HEK293 (cell line): Measurements from ENCODE around the gene CKAP2L.

ENCODE experiments used
- CTCF ChIA-PET: fragments of 350-600 bp; formaldehyde crosslinking; extraction: SDS; loops from one replicate; lab custom pipeline; 2021; ENCODE audit warnings: antibody characterized with exemption; lab: Yijun Ruan, JAX
- POLR2A ChIA-PET: fragments of 300-600 bp; formaldehyde crosslinking; extraction: SDS; loops from one replicate; lab custom pipeline; 2020; ENCODE audit warnings: antibody characterized with exemption, inconsistent platforms; lab: Yijun Ruan, JAX
- H3K27ac ChIP-seq: fragments of 200-500 bp; sonication (Bioruptor generic); 2 replicates; pipeline ENCODE4 v1.5.1; 2014; ENCODE audit warnings: low read depth, low read length, control low read depth, inconsistent platforms; ENCODE audit errors: extremely low read depth
- H3K36me3 ChIP-seq, 2 experiments: fragments of 200-500 bp in 1 of 2; sonication (Bioruptor generic) in 1 of 2; 1 replicate in 1 of 2; 2 replicates in 1 of 2; pipeline ENCODE4 v1.5.1; 2014 to 2017; ENCODE audit warnings: inconsistent platforms in 2 of 2, low read length in 2 of 2; ENCODE audit not compliant: control insufficient read depth in 2 of 2, insufficient read depth in 1 of 2
- H3K4me1 ChIP-seq: fragments of 200-500 bp; sonication (Bioruptor generic); 2 replicates; pipeline ENCODE4 v1.5.1; 2014; ENCODE audit warnings: mild to moderate bottlenecking, low read length, inconsistent platforms; ENCODE audit not compliant: control insufficient read depth, insufficient read depth
- H3K4me3 ChIP-seq: 2 replicates; pipeline ENCODE4 v1.5.1; 2011; ENCODE audit warnings: low read depth, mild to moderate bottlenecking, control low read depth, low read length, moderate library complexity
- H3K9me3 ChIP-seq: fragments of 200-500 bp; sonication (Bioruptor generic); 2 replicates; pipeline ENCODE4 v1.5.1; 2014; ENCODE audit warnings: low read depth, low read length, inconsistent platforms; ENCODE audit not compliant: control insufficient read depth, insufficient read depth
- GFI1B ChIP-seq: fragments of 450-650 bp; formaldehyde crosslinking; IDR thresholded peaks from 2 replicates; pipeline ENCODE4 v1.5.1; 2016; ENCODE audit warnings: missing biosample characterization, missing genetic modification characterization
- HIC1 ChIP-seq: fragments of 450-650 bp; formaldehyde crosslinking; IDR thresholded peaks from 2 replicates; pipeline ENCODE4 v1.5.1; 2016; ENCODE audit warnings: missing biosample characterization, missing genetic modification characterization
- SCRT2 ChIP-seq: fragments of 450-650 bp; formaldehyde crosslinking; IDR thresholded peaks from 2 replicates; pipeline ENCODE4 v1.5.1; 2016; ENCODE audit warnings: missing biosample characterization, missing genetic modification characterization
- ZBTB10 ChIP-seq: fragments of 450-650 bp; formaldehyde crosslinking; IDR thresholded peaks from 2 replicates; pipeline ENCODE4 v1.5.1; 2016; ENCODE audit warnings: missing biosample characterization, missing genetic modification characterization
- ZBTB20 ChIP-seq: fragments of 450-650 bp; formaldehyde crosslinking; IDR thresholded peaks from 2 replicates; pipeline ENCODE4 v1.5.1; 2016; ENCODE audit warnings: missing biosample characterization, missing genetic modification characterization
- ZBTB48 ChIP-seq: fragments of 450-650 bp; formaldehyde crosslinking; IDR thresholded peaks from 2 replicates; pipeline ENCODE4 v1.5.1; 2016; ENCODE audit warnings: missing biosample characterization, missing genetic modification characterization
- ZFHX2 ChIP-seq: fragments of 450-650 bp; formaldehyde crosslinking; conservative IDR thresholded peaks from 2 replicates; pipeline ENCODE4 v1.5.1; 2016; ENCODE audit warnings: missing biosample characterization, missing genetic modification characterization
- ZNF121 ChIP-seq: fragments of 450-650 bp; formaldehyde crosslinking; IDR thresholded peaks from 2 replicates; pipeline ENCODE4 v1.5.1; 2016; ENCODE audit warnings: missing biosample characterization, missing genetic modification characterization
- ZNF221 ChIP-seq: fragments of 450-650 bp; formaldehyde crosslinking; IDR thresholded peaks from 2 replicates; pipeline ENCODE4 v1.5.1; 2017; ENCODE audit warnings: missing biosample characterization, missing genetic modification characterization, borderline replicate concordance
- ZNF404 ChIP-seq: fragments of 450-650 bp; formaldehyde crosslinking; IDR thresholded peaks from 2 replicates; pipeline ENCODE4 v1.5.1; 2017; ENCODE audit warnings: missing biosample characterization, missing genetic modification characterization
- ZNF48 ChIP-seq: fragments of 450-650 bp; formaldehyde crosslinking; IDR thresholded peaks from 2 replicates; pipeline ENCODE4 v1.5.1; 2016; ENCODE audit warnings: missing biosample characterization, missing genetic modification characterization
- ZNF571 ChIP-seq: fragments of 450-650 bp; formaldehyde crosslinking; IDR thresholded peaks from 2 replicates; pipeline ENCODE4 v1.5.0; 2017; ENCODE audit warnings: missing biosample characterization, missing genetic modification characterization
- ZNF624 ChIP-seq: fragments of 450-650 bp; formaldehyde crosslinking; IDR thresholded peaks from 2 replicates; pipeline ENCODE4 v1.5.1; 2017; ENCODE audit warnings: missing biosample characterization, missing genetic modification characterization
- ZNF776 ChIP-seq: fragments of 450-650 bp; formaldehyde crosslinking; IDR thresholded peaks from 2 replicates; pipeline ENCODE4 v1.5.0; 2017; ENCODE audit warnings: missing biosample characterization, missing genetic modification characterization, borderline replicate concordance
- ZXDB ChIP-seq: fragments of 450-650 bp; formaldehyde crosslinking; IDR thresholded peaks from 2 replicates; pipeline ENCODE4 v1.5.1; 2016; ENCODE audit warnings: missing biosample characterization, missing genetic modification characterization
- TF ChIP-seq, protein P1 (sequence below): fragments of 450-650 bp; formaldehyde crosslinking; IDR thresholded peaks from 2 replicates; pipeline ENCODE4 v1.5.1; 2016; ENCODE audit warnings: missing biosample characterization, missing genetic modification characterization
- TF ChIP-seq, protein P2 (sequence below): fragments of 450-650 bp; formaldehyde crosslinking; IDR thresholded peaks from 2 replicates; pipeline ENCODE4 v1.5.1; 2016; ENCODE audit warnings: missing biosample characterization, missing genetic modification characterization

Gene CKAP2L

GRCh38 chr2:112795774-112796173 is 31.4 kb upstream of the CKAP2L start:
- ChIA-PET POLR2A (no interaction called here), CTCF (no interaction called here)
- H3K27ac ChIP-seq: no peak overlapping the region
- H3K36me3 ChIP-seq: no peaks in the 10 kb centered on the region
- H3K9me3 ChIP-seq: no peaks in the 10 kb centered on the region
- H3K4me3 ChIP-seq: no peak overlapping the region
- no peaks in the 10 kb centered on the region for H3K4me1 ChIP-seq
- TF ChIP-seq HIC1 (tag by site-specific recombination) (no peak), ZXDB (tag by site-specific recombination) (no peak)
- TF ChIP-seq, all 188 proteins: peak for 0

DNA sequence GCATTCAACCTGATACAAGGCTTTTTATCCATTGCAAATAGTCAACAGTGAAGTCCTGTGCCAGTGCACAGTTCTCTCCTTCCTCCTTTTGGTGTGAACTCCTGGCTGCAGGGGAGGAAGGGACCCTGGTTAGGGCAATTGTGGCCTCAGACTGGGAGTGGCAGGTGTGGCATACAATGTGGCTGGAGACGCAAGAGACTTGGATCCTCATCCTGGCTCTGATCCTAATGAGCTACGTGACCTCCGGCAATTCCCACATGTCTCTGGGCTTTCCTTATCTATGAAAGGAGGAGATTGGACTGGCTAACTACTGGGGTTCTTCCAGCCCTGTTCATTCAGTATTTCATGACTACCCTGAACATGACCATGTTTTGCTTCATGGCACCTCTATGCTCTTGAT is 30.4 kb upstream of the CKAP2L start:
- no peak for TF ChIP-seq ZNF776 (tag by site-specific recombination)
- Histone ChIP-seq H3K27ac (no peak overlapping the region), H3K4me1 (no peaks in the 10 kb centered on the region), H3K4me3 (no peak overlapping the region), H3K36me3 (no peaks in the 10 kb centered on the region), H3K9me3 (no peaks in the 10 kb centered on the region)
- CTCF ChIA-PET: no interaction called here
- POLR2A ChIA-PET: no interaction called here

DNA sequence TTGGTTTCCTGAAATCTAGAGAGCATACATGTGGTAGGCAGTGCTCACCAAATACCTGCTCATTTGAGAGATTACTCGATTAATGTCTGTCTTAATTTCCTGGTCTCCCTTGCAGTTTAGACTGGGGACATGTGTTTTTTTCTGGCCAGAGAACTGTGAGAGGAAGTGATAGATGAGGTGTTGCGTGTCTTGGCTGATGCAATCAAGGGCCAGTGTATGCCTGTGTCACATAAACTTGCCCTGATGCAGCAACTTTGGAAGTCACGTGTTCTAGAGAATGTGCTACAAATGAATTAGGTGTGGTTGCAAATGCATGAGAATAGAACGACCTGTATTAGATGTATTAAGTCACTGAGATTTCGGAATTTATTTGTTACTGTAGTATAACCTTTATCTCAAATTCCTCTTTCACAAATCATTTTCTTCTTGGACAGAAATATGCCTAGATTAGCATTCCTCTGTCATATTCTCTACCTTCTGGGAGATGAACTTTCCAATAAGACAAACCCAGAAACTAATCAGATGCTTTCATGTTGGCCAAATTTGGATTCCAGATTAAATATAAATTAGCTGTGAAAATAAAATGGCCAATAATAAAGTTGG is 29.8 kb upstream of the CKAP2L start:
- ChIA-PET POLR2A (no interaction called here), CTCF (interaction anchor here (0.7 to 1.2 kb wide), 3 partner anchors 91 to 496 kb away, joined by 3 to 4 read pairs (median 3); no protein-coding TSS in a partner anchor)
- TF ChIP-seq, protein P1, sequence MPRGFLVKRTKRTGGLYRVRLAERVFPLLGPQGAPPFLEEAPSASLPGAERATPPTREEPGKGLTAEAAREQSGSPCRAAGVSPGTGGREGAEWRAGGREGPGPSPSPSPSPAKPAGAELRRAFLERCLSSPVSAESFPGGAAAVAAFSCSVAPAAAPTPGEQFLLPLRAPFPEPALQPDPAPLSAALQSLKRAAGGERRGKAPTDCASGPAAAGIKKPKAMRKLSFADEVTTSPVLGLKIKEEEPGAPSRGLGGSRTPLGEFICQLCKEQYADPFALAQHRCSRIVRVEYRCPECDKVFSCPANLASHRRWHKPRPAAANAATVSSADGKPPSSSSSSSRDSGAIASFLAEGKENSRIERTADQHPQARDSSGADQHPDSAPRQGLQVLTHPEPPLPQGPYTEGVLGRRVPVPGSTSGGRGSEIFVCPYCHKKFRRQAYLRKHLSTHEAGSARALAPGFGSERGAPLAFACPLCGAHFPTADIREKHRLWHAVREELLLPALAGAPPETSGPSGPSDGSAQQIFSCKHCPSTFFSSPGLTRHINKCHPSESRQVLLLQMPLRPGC (tag by site-specific recombination): no peak
- peak; percentile 62; the same call in 1 of the 2 replicates for TF ChIP-seq ZBTB20 (tag by site-specific recombination)
- no peak for TF ChIP-seq GFI1B (tag by site-specific recombination)
- Histone ChIP-seq H3K4me3 (no peak overlapping the region), H3K9me3 (no peaks in the 10 kb centered on the region), H3K36me3 (no peaks in the 10 kb centered on the region), H3K27ac (no peak overlapping the region), H3K4me1 (no peaks in the 10 kb centered on the region)

- H3K4me3 ChIP-seq: no peak overlapping the region
- no peak overlapping the region for H3K27ac ChIP-seq
- ChIA-PET POLR2A (no interaction called here), CTCF (interaction anchor here (0.7 to 1.2 kb wide), 3 partner anchors 92 to 496 kb away, joined by 3 to 4 read pairs (median 3); no protein-coding TSS in a partner anchor)
- no peaks in the 10 kb centered on the region for H3K4me1 ChIP-seq
- no peaks in the 10 kb centered on the region for H3K36me3 ChIP-seq
- no peaks in the 10 kb centered on the region for H3K9me3 ChIP-seq
- no peak for TF ChIP-seq ZBTB48 (tag by site-specific recombination)
- TF ChIP-seq ZNF48 (tag by site-specific recombination): no peak
- TF ChIP-seq, protein P2, sequence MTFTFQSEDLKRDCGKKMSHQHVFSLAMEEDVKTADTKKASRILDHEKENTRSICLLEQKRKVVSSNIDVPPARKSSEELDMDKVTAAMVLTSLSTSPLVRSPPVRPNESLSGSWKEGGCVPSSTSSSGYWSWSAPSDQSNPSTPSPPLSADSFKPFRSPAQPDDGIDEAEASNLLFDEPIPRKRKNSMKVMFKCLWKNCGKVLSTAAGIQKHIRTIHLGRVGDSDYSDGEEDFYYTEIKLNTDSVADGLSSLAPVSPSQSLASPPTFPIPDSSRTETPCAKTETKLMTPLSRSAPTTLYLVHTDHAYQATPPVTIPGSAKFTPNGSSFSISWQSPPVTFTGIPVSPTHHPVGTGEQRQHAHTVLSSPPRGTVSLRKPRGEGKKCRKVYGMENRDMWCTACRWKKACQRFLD (tag by site-specific recombination): no peak
- TF ChIP-seq SCRT2 (tag by site-specific recombination): no peak
- TF ChIP-seq ZBTB10 (tag by site-specific recombination): no peak
- TF ChIP-seq ZNF571 (tag by site-specific recombination): no peak
- TF ChIP-seq ZNF404 (tag by site-specific recombination): no peak
- no peak for TF ChIP-seq HIC1 (tag by site-specific recombination)
- no peak for TF ChIP-seq ZFHX2 (tag by site-specific recombination)
- no peak for TF ChIP-seq ZNF121
- TF ChIP-seq ZNF221: no peak
- TF ChIP-seq ZNF624: no peak
Observed at GRCh38 chr2:112793449-112793978, 29.1 kb upstream of the CKAP2L start.
